ENCODE measurements around the gene SQSTM1.

GRCh38 chr5:179818746-179819295 lies 1.9 kb upstream of the SQSTM1 start:
- TF ChIP-seq EZH2 (IDR thresholded peaks at IDR 0.05; ENCODE audit: low read length, unreplicated experiment) (no peak), CTCF (conservative IDR thresholded peaks at IDR 0.05; ENCODE audit: low read depth, low read length) (no peak)

All from PC-3 (cell line).